Measurements from ENCODE around the gene CBFA2T2. TPM values are rescaled to one million over a fixed set of nuclear protein-coding genes. Genes with fewer than 3 reads are reported as not detected.
"Not testable (repeated sequence)": the region's sequence is repeated elsewhere in the genome, so short reads cannot be mapped to it uniquely, and the experiment has no call there.

Gene CBFA2T2
- polyA plus RNA-seq, 4 donors = 21.8 to 29.8 (median 25.1) TPM

DNA sequence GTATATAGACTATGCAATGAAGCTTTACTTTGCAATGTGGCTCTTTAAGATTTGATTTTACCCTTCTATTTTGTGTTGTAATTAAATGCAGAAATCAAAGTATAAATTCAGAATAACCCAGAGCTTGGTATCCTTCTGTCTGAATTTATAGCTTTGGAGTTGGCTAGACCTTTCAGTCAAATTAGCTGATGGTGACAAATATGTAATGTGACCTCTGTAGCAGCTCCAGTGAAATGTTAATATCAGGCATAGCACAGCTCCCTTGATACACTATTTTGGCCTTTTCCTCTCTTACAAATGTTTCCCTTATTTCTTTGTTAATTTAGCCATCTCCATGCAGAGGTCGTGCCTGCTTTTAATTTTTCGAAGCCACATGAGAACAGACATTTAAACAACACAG, 11.1 kb downstream of the CBFA2T2 start:
- no peak for DNase-seq (ENCODE audit: low read depth in 4 of 4, low spot score in 3 of 4)

DNA sequence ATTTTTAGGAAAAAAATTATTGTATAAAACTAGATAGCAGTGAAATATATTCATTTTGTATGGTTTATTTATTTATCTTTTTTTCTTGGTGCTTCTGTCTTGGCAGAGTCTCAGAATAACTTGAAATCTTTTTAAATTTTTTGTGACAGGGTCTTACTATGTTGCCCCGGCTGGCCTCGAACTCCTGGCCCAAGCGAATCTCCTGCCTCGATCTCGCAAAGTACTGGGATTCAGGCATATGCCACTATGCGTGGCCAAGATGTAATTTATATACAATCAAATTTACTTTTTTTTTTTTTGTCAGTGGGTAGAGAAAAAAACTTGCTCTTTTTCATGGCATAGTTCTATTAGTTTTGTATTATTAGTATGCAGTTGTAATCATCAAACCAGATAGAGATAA, 13.7 kb downstream of the CBFA2T2 start:
- DNase-seq (ENCODE audit: low read depth in 4 of 4, low spot score in 3 of 4) = no peak

DNA sequence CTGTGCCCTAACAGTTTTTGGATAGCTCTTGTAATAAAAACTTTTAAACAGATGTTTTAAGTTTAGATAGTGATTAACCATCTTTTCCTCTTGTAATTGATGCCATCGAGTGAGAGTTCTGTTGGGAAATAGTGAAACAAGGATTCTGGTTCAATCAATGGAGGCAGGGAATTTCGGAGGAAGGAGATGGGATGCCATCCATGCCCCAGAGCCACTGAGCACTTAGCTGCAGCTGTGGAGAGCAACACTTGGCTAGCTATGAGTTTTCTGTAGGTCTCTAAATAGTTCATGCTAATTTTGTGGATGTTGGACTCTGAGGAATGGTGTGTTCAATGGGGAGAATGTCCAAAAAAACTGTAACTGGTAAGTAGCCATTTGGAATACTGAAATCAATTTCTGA, 16.7 kb downstream of the CBFA2T2 start:
- DNase-seq (ENCODE audit: low read depth in 4 of 4, low spot score in 3 of 4) = no peak

DNA sequence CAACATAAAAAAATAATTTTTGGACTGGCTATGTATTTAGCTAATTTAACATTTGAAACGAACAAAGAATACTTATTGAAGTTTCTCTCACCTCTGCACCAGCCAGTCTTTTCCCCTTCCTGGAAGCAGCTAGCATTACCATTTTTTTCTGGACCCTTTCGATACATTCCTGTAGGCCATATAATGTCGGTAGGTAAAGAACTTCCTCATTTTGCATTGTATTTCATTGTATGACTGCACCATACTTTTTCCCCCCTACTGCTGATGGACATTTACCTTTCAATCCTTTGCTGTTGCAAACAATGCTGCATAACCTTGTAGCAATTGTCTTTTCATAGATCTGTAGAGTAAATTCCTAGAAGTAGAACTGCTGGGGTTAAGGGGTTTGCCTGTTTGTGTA, 17.6 kb downstream of the CBFA2T2 start:
- DNase-seq (ENCODE audit: low read depth in 4 of 4, low spot score in 3 of 4) = no peak

DNA sequence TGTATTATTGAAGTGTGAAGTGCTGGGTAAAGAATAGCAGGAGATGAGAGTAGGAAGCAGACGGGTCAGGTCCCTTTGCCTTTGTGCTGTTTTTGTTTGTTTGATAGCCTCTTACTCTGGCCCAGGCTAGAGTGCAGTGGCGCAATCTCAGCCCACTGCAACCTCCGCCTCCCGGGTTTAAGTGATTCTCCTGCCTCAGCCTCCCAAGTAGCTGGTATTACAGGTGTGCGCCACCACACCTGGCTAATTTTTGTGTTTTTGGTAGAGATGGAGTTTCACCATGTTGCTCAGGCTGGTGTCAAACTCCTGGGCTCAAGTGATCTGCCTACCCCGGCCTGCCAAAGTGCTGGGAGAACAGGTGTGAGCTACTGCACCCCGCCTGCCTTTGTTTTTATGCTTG, 18.1 kb downstream of the CBFA2T2 start:
- DNase-seq (ENCODE audit: low read depth in 4 of 4, low spot score in 3 of 4) = not testable (repeated sequence)

DNA sequence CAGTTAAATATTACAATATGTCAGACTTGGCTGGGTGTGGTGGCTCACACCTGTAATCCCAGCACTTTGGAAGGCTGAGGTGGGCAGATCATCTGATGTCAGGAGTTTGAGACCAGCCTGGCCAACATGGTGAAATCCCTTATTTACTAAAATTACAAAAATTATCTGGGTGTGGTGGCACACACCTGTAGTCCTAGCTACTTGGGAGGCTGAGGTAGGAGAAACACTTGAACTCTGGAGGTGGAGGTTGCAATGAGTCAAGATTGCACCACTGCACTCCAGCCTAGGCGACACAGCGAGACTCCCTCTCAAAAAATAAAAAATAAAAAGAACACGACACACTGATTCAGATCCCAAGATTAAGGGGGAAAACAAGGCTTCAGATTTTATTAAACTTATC, 19.2 kb downstream of the CBFA2T2 start:
- not testable (repeated sequence) for DNase-seq (ENCODE audit: low read depth in 4 of 4, low spot score in 3 of 4)

DNA sequence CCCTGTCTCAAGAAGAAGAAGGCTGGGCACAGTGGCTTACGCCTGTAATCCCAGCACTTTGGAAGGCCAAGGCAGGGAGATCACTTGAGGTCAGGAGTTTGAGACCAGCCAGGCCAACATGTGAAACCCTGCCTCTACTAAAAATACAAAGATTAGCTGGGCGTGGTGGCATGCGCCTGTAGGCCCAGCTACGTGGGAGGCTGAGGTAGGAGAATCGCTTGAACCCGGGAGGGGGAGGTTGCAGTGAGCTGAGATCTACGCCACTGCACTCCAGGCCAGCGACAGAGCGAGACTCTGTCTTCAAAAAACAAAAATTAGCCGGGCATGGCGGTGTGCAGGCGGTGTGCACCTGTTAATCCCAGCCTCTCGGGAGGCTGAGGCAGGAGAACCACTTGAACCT, 22.0 kb downstream of the CBFA2T2 start:
- DNase-seq (ENCODE audit: low read depth in 4 of 4, low spot score in 3 of 4) = not testable (repeated sequence)

DNA sequence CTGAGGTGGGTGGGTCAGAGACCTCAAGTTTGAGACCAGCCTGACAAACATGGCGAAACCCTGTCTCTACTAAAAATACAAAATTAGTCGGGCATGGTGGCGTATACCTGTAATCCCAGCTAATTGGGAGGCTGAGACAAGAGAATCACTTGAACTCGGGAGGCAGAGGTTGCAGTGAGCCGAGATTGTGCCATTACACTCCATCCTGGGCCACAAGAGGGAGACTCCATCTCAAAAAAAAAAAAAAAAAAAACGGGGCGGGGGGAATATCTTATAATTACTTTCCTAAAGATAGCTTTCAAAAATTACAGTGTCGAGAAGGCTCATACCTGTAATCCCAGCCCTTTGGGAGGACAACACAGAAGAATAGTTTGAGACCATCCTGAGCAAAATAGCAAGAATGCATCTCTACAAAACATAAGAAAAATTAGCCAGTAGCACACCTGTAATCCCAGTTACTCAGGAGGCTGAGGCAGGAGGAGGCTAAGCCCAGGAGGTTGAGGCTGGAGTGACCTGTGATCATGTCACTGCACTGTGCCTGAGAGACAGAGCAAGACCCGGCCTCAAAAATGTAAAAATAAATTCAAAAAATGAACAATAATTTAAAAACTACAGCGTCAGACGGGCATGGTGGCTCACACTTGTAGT, 25.8 kb downstream of the CBFA2T2 start:
- no peak for DNase-seq (ENCODE audit: low read depth in 4 of 4, low spot score in 3 of 4)

DNA sequence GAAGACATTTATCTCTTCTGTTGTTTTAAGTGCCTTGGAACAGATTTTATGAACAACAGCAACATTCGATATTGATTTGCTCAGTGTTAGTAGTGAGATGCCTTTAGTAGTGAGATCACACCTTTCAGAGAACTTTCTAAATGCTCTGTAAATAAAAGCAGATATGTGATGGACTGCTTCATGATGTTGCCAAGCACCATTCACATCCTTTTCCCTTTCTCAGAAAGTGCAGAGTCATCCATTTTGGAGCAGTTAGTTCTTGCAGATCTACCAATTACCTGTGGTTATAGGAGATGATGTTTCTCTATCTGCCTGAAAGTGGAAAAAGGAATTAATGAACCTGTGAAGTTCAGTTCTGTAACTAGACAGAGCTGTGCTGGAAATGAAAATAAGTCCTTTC, 27.0 kb downstream of the CBFA2T2 start:
- DNase-seq (ENCODE audit: low read depth in 4 of 4, low spot score in 3 of 4) = no peak

DNA sequence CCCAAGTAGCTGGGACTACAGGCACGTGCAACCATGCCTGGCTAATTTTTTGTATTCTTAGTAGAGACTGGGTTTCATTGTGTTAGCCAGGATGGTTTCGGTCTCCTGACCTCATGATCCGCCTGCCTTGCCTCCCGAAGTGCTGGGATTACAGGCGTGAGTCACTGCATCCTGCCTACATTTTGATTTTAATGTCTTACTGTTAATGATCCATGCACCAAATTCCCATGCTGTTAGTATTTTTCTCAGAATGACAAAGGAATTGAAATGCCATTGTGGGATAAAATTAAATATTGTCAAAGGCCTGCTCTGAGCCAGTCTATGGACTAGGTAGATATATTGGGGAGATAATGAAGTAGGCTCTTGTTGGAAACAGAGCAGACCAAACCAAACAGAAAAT, 28.2 kb downstream of the CBFA2T2 start:
- no peak for DNase-seq (ENCODE audit: low read depth in 4 of 4, low spot score in 3 of 4)

DNA sequence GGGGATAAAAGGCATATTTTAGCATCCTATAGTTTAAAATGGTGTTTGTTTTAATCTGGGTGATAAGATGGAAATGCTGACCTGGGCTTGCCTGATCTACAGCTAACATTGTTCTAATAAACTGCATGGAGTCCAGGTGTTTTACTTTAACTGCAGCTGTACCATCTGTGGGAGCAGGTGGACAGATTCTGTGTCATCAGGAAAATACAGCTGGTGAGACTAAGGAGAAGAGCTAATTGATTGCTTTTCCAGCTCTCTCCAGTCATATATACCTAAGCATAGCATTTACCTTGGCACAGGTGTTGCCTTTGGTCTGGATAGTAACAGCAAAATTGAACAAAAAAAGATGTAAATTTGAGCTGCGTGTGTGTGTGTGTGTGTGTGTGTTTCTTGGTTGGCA, 31.6 kb downstream of the CBFA2T2 start:
- no peak for DNase-seq (ENCODE audit: low read depth in 4 of 4, low spot score in 3 of 4)

DNA sequence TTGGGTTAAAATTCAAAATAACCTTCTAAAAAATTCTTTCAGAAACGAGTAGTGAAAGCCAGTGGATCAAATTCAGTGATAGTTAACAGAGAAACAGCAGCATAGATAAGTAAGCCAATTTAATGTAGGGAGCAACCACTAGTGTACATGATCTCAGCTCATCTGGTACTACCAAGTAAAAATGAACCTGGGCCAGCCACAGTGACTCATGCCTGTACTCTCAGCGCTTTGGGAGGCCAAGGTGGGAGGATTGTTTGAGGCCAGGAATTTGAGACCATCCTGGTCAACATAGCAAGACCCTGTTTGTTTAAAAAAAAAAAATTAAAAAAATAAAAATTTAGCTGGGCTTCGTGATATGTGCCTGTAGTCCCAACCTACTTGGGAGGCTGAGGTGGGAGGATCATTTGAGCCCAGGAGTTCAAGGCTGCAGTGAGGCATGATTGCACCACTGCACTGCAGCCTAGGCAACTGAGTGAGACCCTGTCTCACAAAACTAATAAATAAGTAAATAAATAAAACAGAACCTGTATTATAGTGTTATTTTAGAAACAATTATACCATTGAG, 32.4 kb downstream of the CBFA2T2 start:
- DNase-seq (ENCODE audit: low read depth in 4 of 4, low spot score in 3 of 4) = no peak

DNA sequence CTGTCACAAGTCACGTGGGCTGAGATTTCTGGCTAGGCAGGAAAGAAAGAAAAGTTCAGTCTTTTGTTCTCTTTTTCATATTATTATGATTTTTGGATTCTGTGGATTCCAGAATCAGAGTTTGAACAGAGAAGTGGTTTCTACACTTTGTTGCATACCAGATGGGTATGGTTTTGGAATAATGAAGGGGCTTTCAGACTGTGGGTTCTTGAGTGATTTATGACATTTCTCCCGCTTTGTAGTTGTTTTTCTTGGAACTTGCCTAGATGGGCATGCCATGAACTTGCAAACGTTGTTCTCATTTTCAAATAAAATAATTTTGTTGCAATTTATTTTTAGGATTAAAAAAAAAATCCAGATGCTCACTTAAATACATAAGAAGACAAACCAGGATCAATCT, 34.4 kb downstream of the CBFA2T2 start:
- no peak for DNase-seq (ENCODE audit: low read depth in 4 of 4, low spot score in 3 of 4)

DNA sequence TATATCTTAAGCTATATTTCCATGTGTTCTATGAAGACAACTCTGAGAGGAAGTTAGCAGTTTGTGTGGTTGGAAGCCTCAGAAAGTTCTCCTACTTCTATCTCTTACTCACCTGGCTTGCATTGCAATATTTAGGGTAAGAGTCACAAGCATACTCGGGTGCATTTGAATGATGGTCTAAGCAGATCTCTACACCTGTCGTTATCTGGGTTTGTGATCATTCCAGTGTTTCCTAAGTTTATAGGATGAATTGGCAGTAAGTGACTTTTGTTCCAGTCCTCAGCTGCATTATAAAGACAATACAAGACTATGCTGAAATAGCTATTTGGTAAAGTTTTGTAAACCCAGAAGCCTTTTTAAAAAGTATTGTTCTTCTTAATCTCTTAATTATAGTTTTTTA, 36.9 kb downstream of the CBFA2T2 start:
- DNase-seq (ENCODE audit: low read depth in 4 of 4, low spot score in 3 of 4) = no peak

DNA sequence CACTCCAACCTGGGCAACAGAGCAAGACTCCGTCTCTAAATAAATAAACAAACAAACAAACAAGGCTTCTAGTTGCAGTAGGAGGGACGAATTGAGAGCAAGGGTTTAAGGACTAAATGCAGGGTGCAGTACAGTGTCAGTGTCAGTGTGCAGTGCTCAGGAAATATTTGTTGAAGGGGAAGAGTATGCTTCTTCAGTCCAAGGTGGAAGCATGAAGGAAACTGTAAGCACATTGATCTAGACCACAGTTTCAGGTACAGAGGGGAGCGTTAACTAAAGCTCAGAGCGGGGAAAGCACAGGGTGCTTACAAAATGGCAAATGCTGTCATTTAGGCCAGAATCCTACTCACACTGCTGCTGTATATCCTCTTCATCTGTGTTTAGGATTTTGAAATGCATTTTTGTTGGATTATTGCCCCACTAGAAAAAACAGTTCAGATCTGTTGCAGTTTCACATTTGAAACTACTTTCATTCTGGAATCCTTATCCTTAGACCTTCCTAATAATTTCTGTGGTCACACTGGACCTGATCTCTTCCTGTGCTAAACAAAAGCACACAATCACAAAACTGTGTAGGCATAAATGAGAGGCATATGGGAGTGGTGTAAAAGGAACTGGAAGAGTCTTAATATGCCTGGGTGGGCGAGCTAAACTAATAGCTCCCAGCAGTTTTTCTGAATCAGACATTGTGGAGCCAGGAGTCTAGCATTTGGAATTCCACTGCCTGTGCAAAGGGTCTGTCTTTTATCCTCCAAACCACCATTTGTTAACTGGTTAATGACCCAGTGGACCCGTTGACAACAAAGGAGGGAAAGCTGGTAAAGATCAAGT, 41.4 kb downstream of the CBFA2T2 start:
- peak in 1 of 4 donors; percentile 77 for DNase-seq (ENCODE audit: low read depth in 4 of 4, low spot score in 3 of 4)

DNA sequence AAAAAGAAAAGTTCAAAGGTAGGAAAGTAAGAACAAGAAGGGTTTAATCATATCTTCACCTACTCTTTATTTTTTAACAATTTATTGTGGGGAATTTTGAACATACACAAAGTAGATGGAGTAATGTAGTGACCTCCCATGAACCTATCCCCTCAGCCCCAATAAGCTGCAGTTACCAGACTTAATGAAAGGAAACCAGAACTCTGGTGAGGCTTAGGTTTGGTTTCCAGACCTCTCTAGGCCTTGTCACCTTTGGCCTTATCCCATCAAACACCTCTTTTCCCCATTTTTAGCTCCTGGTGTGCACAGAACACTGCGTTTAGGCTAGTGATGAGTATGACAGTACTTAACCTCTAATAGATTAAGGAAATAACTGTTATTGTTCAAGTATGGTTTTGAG, 42.0 kb downstream of the CBFA2T2 start:
- no peak for DNase-seq (ENCODE audit: low read depth in 4 of 4, low spot score in 3 of 4)

DNA sequence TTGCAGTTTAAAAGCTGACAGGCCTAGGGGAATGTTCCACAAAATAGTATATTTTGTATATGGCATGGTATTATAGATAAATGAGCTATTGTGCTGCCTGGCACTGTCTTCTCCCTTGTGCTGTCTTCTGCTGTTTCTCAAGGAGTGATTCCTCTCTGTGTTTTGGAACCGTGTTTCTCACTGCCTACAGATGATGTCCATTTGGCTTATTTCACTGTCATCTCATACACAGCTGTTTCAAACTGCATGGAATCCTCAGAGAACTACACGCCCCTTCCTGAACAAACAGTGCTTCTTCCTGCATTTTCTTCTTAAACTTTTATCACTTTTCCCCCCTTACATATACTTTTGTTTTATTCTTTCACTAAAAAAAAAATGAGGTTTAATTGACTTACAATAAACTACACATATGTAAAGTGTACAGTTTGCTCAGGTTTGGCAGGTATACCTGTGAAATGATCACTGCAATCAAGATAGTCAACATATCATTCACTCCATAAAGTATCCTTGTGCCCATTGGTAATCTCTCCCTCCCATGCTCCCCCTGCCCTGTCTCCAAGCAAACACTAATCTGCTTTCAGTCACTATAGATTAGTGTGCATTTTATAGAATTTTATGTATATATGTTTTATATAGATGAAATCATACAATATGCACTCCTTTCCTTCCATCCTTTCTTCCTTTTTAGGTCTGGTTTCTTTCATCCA, 43.0 kb downstream of the CBFA2T2 start:
- no peak for DNase-seq (ENCODE audit: low read depth in 4 of 4, low spot score in 3 of 4)

DNA sequence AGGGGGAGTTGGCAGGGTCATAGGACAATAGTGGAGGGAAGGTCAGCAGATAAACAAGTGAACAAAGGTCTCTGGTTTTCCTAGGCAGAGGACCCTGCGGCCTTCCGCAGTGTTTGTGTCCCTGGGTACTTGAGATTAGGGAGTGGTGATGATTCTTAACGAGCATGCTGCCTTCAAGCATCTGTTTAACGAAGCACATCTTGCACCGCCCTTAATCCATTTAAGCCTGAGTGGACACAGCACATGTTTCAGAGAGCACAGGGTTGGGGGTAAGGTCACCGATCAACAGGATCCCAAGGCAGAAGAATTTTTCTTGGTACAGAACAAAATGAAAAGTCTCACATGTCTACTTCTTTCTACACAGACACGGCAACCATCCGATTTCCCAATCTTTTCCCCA, 45.8 kb downstream of the CBFA2T2 start:
- DNase-seq (ENCODE audit: low read depth in 4 of 4, low spot score in 3 of 4) = not testable (repeated sequence)

DNA sequence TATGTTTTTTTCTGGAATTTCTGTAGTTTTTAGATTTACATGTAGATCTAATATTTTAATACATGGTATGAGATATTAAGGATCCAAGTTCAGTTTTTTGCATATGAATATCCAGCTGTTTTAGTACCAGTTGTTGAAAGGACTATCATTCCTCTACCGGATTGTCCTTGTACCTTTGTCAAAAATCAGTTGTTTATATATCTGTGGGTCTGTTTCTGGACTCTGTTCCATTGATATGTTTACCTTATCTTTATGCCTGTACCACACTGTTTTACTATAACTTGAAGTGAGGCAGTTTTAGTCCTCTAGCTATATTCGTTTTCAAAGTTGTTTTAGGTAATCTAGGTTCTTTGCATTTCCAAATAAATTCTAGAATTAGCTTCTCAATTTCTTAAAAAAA, 47.7 kb downstream of the CBFA2T2 start:
- DNase-seq (ENCODE audit: low read depth in 4 of 4, low spot score in 3 of 4) = no peak

DNA sequence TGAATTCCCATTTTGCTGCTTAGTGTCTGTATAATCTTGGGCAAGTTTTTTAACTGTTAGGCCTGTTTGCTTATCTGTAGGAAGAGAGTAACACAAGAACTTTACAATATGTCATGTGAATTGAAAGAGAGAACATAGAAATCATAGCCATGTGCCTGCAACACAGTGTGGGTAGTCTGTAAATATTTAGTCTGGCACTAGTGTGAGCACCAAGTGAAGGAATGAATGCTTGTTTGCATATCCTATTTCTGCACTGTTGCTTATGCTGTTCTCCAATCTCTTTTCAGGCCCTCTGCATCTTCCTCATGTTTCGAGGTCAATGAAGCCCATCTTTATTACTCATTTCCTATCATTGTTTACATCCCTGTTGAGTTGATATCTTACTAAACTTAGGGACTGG, 49.2 kb downstream of the CBFA2T2 start:
- no peak for DNase-seq (ENCODE audit: low read depth in 4 of 4, low spot score in 3 of 4)

DNA sequence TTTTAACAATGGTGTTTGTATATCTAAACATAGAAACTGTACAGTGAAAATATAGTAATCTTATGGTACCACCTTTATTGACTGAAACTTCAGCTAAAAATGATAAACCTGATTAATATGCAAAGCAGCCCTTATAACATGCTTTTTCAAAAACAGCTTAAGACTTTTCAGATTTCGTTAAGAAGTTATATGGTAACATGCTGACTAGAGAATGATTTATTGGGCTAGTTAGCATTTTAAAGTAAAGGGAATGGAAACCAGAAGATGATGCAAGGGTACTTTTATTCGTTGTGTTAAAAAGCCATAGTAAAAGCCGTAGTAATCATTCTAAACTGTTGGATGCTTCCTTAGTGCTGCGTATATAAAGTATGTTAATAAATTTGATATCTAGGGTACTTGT, 50.5 kb downstream of the CBFA2T2 start:
- no peak for DNase-seq (ENCODE audit: low read depth in 4 of 4, low spot score in 3 of 4)
